GM20431 (cell line): Measurements from ENCODE around the gene OR9A2.
"Not testable (repeated sequence)": the region's sequence is repeated elsewhere in the genome, so short reads cannot be mapped to it uniquely, and the experiment has no call there.

Source experiments
- in situ Hi-C: fragments of 300-500 bp; cut with MseI, MboI; formaldehyde crosslinking; loops from one replicate; pipeline ENCODE4 v1.15.0; 2020; ENCODE audit warnings: low sequenced_read_pairs; ENCODE audit not compliant: unreplicated experiment

Gene OR9A2

GRCh38 chr7:142992427-142992826 lies 34.5 kb downstream of the OR9A2 start:
- in situ Hi-C loops: no loop called here

DNA sequence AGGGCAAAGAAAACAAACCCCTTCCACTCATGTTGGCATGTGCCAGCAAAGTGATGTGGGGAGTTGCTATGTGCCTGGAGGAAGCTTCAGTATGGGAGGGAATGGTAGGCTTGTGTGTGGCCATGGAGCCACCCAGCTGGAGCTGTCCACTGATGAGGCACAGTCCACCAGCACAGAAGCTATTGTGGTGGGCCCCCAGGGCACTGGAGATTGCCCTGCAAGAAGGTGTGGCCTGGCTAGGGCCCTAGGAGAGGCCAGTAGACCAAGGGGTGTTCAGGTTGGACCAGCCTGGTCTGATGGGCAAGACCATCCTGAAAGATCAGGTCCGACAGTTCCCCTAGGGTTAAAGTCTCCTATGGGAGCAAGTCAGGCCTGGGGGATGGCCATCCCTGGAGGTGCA lies 42.6 kb downstream of the OR9A2 start:
- in situ Hi-C loops: no loop called here

DNA sequence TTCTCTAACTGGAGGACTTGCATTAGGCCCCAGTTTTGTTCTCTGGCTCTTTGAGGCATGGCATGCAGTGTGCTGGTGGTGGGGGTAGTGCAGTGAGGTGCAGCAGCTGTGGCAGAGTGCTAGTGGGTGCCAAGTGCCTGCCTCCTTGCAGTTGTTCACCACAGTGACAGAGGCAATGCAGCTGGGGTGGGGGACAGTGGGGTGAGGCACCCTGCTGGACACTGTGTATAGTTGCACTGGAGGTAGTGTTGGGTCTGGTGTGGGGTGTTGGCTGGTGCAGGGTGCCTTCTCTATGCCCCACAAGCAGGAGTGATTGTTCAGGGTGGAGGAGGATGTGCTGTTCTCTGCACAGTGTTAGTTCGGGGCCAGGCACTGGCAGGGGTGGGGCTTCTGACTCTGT lies 43.1 kb downstream of the OR9A2 start:
- in situ Hi-C loops: no loop called here

DNA sequence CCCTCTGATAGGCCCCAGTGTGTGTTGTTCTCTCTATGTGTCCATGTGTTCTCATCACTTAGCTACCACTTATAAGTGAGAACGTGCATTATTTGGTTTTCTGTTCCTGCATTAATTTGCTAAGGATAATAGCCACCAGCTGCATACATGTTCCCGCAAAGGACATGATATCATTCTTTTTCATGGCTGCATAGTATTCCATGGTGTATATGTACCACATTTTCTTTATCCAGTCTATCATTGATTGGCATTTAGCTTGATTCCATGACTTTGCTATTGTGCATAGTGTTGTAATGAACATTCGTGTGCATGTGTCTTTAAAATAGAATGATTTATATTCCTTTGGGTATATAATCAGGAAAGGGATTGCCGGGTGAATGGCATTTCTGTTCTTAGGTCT lies 48.5 kb downstream of the OR9A2 start:
- in situ Hi-C loops: not testable (repeated sequence)
